Stomach (tissue), 4 donors: ENCODE measurements around the gene STYXL2.

Source experiments
- EP300 ChIP-seq: sonication (generic); formaldehyde crosslinking; IDR thresholded peaks from one replicate; pipeline ENCODE4 v1.6.1; 2017; ENCODE audit warnings: antibody characterized with exemption
- POLR2AphosphoS5 ChIP-seq, 3 donors: sonication (generic); formaldehyde crosslinking; IDR thresholded peaks; one replicate each; pipeline ENCODE4 v1.6.1; 2016; ENCODE audit warnings: antibody characterized with exemption in 3 of 3
- TF ChIP-seq, protein P1 (sequence below), 7 experiments: fragments of 450-650 bp in 4 of 7; fragments of 200-600 bp in 3 of 7; sonication (generic) in 3 of 7; IDR thresholded peaks; one replicate each; pipeline ENCODE4 v1.5.1; 2016 to 2019; ENCODE audit warnings: antibody characterized with exemption in 7 of 7, control low read depth in 2 of 7, mild to moderate bottlenecking in 1 of 7

GRCh38 chr1:167122568-167122967 lies 28.7 kb downstream of the STYXL2 start:
- TF ChIP-seq, protein P1, sequence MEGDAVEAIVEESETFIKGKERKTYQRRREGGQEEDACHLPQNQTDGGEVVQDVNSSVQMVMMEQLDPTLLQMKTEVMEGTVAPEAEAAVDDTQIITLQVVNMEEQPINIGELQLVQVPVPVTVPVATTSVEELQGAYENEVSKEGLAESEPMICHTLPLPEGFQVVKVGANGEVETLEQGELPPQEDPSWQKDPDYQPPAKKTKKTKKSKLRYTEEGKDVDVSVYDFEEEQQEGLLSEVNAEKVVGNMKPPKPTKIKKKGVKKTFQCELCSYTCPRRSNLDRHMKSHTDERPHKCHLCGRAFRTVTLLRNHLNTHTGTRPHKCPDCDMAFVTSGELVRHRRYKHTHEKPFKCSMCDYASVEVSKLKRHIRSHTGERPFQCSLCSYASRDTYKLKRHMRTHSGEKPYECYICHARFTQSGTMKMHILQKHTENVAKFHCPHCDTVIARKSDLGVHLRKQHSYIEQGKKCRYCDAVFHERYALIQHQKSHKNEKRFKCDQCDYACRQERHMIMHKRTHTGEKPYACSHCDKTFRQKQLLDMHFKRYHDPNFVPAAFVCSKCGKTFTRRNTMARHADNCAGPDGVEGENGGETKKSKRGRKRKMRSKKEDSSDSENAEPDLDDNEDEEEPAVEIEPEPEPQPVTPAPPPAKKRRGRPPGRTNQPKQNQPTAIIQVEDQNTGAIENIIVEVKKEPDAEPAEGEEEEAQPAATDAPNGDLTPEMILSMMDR (IDR thresholded peaks at IDR 0.05): no peak
- no peak for TF ChIP-seq POLR2AphosphoS5 (IDR thresholded peaks at IDR 0.05)
- TF ChIP-seq EP300: no peak
